HepG2 (cell line): ENCODE measurements around the gene ELP4. TPM values are rescaled to one million over a fixed set of nuclear protein-coding genes. Genes with fewer than 3 reads are reported as not detected.

Source experiments
- ATAC-seq: fragments of 200-7000 bp; cut with Tn5 transposase; 3 replicates; pipeline ENCODE4 v1.9.1; 2020; ENCODE audit warnings: mild to moderate bottlenecking, moderate library complexity
- BruUV-seq: library from RNA; stranded (reverse); fragments of 400-500 nt; replicated peaks from 2 replicates; lab custom pipeline; 2021; lab: Mats Ljungman, UMichigan
- CTCF ChIA-PET: fragments of 300-600 bp; formaldehyde crosslinking; extraction: SDS; loops from one replicate; lab custom pipeline; 2021; ENCODE audit warnings: low total read pairs, inconsistent platforms, low intra/inter-chr PET ratio; lab: Yijun Ruan, JAX
- POLR2A ChIA-PET: fragments of 350-600 bp; sonication (Branson Sonifier 250); formaldehyde crosslinking; loops from one replicate; lab custom pipeline; 2020; ENCODE audit warnings: antibody characterized with exemption, inconsistent platforms; lab: Yijun Ruan, JAX
- DNase-seq: peaks from one replicate; pipeline ENCODE4 v3.0.0-alpha.2; 2015; ENCODE audit warnings: low spot score
- FAIRE-seq: peaks from 3 replicates; lab custom pipeline; 2011; peaks lifted over from hg19 to GRCh38; lab: Jason Lieb, UNC
- H2AFZ ChIP-seq: one replicate; pipeline ENCODE4 v1.6.1; 2011; ENCODE audit warnings: low read length, inconsistent platforms
- H3K27ac ChIP-seq: fragments of 300-600 bp; 3 replicates; pipeline ENCODE4 v1.8.0; 2011; ENCODE audit warnings: mixed run types, mild to moderate bottlenecking, mixed read lengths, low read length, inconsistent platforms; ENCODE audit not compliant: insufficient read depth; ENCODE audit errors: extremely low read length
- H3K27me3 ChIP-seq, 2 experiments: fragments of 200-600 bp in 1 of 2; 2 replicates in 1 of 2; 3 replicates in 1 of 2; pipeline versions ENCODE4 v1.6.0 to v1.8.0; 2011; ENCODE audit warnings: low read length in 2 of 2, mild to moderate bottlenecking in 2 of 2, moderate library complexity in 2 of 2, inconsistent platforms in 1 of 2; ENCODE audit not compliant: insufficient read depth in 2 of 2, control insufficient read depth in 1 of 2
- H3K36me3 ChIP-seq, 2 experiments: fragments of 200-600 bp in 1 of 2; replicated peaks in 1 of 2; 2 replicates in 1 of 2; 3 replicates in 1 of 2; pipeline versions ENCODE4 v1.5.1 to v1.8.0; 2011; ENCODE audit warnings: low read length in 2 of 2, inconsistent platforms in 1 of 2; ENCODE audit not compliant: insufficient read depth in 2 of 2, control insufficient read depth in 1 of 2
- H3K4me1 ChIP-seq: 2 replicates; pipeline ENCODE4 v1.5.1; 2012; ENCODE audit warnings: low read length, inconsistent platforms; ENCODE audit not compliant: insufficient read depth
- H3K4me2 ChIP-seq: 2 replicates; pipeline ENCODE4 v1.6.0; 2011; ENCODE audit warnings: low read depth, low read length, inconsistent platforms
- H3K4me3 ChIP-seq, 3 experiments: fragments of 200-600 bp in 1 of 3; sonication (generic), shearing (Covaris generic) in 1 of 3; replicated peaks in 1 of 3; 2 replicates each; pipeline ENCODE4 v1.5.1; 2011 to 2016; ENCODE audit warnings: low read length in 3 of 3, inconsistent platforms in 2 of 3, low read depth in 2 of 3, mild to moderate bottlenecking in 2 of 3, control low read depth in 1 of 3, mixed read lengths in 1 of 3; ENCODE audit not compliant: insufficient read depth in 1 of 3
- H3K79me2 ChIP-seq: one replicate; pipeline ENCODE4 v1.6.1; 2011; ENCODE audit warnings: low read length, inconsistent platforms; ENCODE audit not compliant: insufficient read depth
- H3K9ac ChIP-seq: 2 replicates; pipeline ENCODE4 v1.6.0; 2011; ENCODE audit warnings: mild to moderate bottlenecking, low read depth, low read length, inconsistent platforms; ENCODE audit not compliant: insufficient read depth
- H3K9me3 ChIP-seq: 2 replicates; pipeline ENCODE4 v1.5.1; 2012; ENCODE audit warnings: mild to moderate bottlenecking, low read length
- H4K20me1 ChIP-seq: 2 replicates; pipeline ENCODE4 v1.6.0; 2011; ENCODE audit warnings: inconsistent platforms, mild to moderate bottlenecking, low read length, moderate library complexity; ENCODE audit not compliant: insufficient read depth
- ARID2 ChIP-seq: sonication (generic); formaldehyde crosslinking; IDR thresholded peaks from 2 replicates; pipeline ENCODE4 v1.8.1; 2022; ENCODE audit warnings: mild to moderate bottlenecking, missing genetic modification reagents, borderline replicate concordance
- ERF ChIP-seq: IDR thresholded peaks from 2 replicates; pipeline ENCODE4 v1.6.1; 2018; ENCODE audit warnings: missing biosample characterization, missing genetic modification reagents
- ETV6 ChIP-seq: sonication (generic); formaldehyde crosslinking; conservative IDR thresholded peaks from 2 replicates; pipeline ENCODE4 v1.4.0; 2020; ENCODE audit warnings: missing genetic modification reagents
- HNRNPK ChIP-seq: fragments of 200-400 bp; formaldehyde crosslinking; IDR thresholded peaks from 2 replicates; pipeline ENCODE4 v1.6.1; 2018; ENCODE audit warnings: low read length, low read depth, moderate library complexity, mild to moderate bottlenecking; ENCODE audit not compliant: poor library complexity, severe bottlenecking
- LCORL ChIP-seq, 2 experiments: fragments of 450-650 bp in 1 of 2; sonication (generic) in 1 of 2; formaldehyde crosslinking in 1 of 2; IDR thresholded peaks; 2 replicates each; pipeline versions ENCODE4 v1.5.0 to v1.6.1; 2017 to 2020; ENCODE audit warnings: antibody characterized with exemption in 1 of 2, missing genetic modification reagents in 1 of 2
- MIER3 ChIP-seq: IDR thresholded peaks from 2 replicates; pipeline ENCODE4 v1.6.1; 2016; ENCODE audit warnings: missing compliant biosample characterization, borderline replicate concordance
- MYNN ChIP-seq: sonication (generic); formaldehyde crosslinking; IDR thresholded peaks from 2 replicates; pipeline ENCODE4 v1.4.0; 2020; ENCODE audit warnings: mild to moderate bottlenecking, low read depth, missing genetic modification reagents
- RAD21 ChIP-seq: fragments of 450-650 bp; formaldehyde crosslinking; IDR thresholded peaks from 2 replicates; pipeline ENCODE4 v1.5.0; 2020; ENCODE audit warnings: mild to moderate bottlenecking
- RBM22 ChIP-seq: fragments of 200-400 bp; formaldehyde crosslinking; optimal IDR thresholded peaks from 2 replicates; pipeline ENCODE3; 2017; ENCODE audit warnings: mild to moderate bottlenecking, low read length, moderate library complexity
- REXO4 ChIP-seq: sonication (generic); formaldehyde crosslinking; IDR thresholded peaks from 2 replicates; pipeline ENCODE4 v1.8.0; 2022; ENCODE audit warnings: missing genetic modification reagents, mild to moderate bottlenecking, borderline replicate concordance
- YEATS2 ChIP-seq: sonication (generic); formaldehyde crosslinking; IDR thresholded peaks from 2 replicates; pipeline ENCODE4 v1.4.0; 2020; ENCODE audit warnings: missing genetic modification reagents, borderline replicate concordance
- ZBTB1 ChIP-seq: sonication (generic); formaldehyde crosslinking; IDR thresholded peaks from 2 replicates; pipeline ENCODE4 v1.4.0; 2020; ENCODE audit warnings: missing genetic modification reagents, borderline replicate concordance
- ZBTB44 ChIP-seq: sonication (generic); formaldehyde crosslinking; IDR thresholded peaks from 2 replicates; pipeline ENCODE4 v1.4.0; 2020; ENCODE audit warnings: missing genetic modification reagents
- ZMAT3 ChIP-seq: sonication (generic); formaldehyde crosslinking; conservative IDR thresholded peaks from 2 replicates; pipeline ENCODE4 v1.7.0; 2021; ENCODE audit warnings: missing genetic modification reagents
- ZNF101 ChIP-seq: sonication (generic); formaldehyde crosslinking; IDR thresholded peaks from 2 replicates; pipeline ENCODE4 v1.4.0; 2020; ENCODE audit warnings: mild to moderate bottlenecking, low read depth, missing genetic modification reagents, borderline replicate concordance
- ZNF460 ChIP-seq: sonication (generic); formaldehyde crosslinking; IDR thresholded peaks from 2 replicates; pipeline ENCODE4 v1.5.1; 2020; ENCODE audit warnings: missing genetic modification reagents, mild to moderate bottlenecking, borderline replicate concordance
- ZNF510 ChIP-seq: sonication (generic); formaldehyde crosslinking; IDR thresholded peaks from 2 replicates; pipeline ENCODE4 v1.4.0; 2020; ENCODE audit warnings: low read depth, mild to moderate bottlenecking, missing genetic modification reagents
- ZNF775 ChIP-seq: sonication (generic); formaldehyde crosslinking; IDR thresholded peaks from 2 replicates; pipeline ENCODE4 v1.4.0; 2020; ENCODE audit warnings: missing genetic modification reagents, mild to moderate bottlenecking, moderate library complexity, borderline replicate concordance
- ZNF776 ChIP-seq: sonication (generic); formaldehyde crosslinking; IDR thresholded peaks from 2 replicates; pipeline ENCODE4 v1.4.0; 2020; ENCODE audit warnings: mild to moderate bottlenecking, missing genetic modification reagents
- WGBS: methylation state at CpG from one replicate; pipeline ENCODE4 v1.1.6; 2017; ENCODE audit warnings: low lambda C conversion rate; 5-methylcytosine and 5-hydroxymethylcytosine counted together
- in situ Hi-C: cut with HindIII; loops from 2 replicates; pipeline ENCODE4 v1.10.0; 2017; ENCODE audit warnings: low pct_unique_long_range_greater_than_20kb; ENCODE audit not compliant: extremely low pct_ligation_motif_present
- intact Hi-C: fragments of 100-400 bp; cut with micrococcal nuclease; formaldehyde crosslinking; loops from one replicate; pipeline ENCODE4 v1.10.0; 2022; ENCODE audit not compliant: unreplicated experiment
- polyA plus RNA-seq, 8 experiments: library from polyadenylated mRNA; depleted of rRNA in 3 of 8; stranded (reverse) in 7 of 8; unstranded in 1 of 8; fragments of >200 nt; fragmentation: Illumina TruSeq in 4 of 8; extraction: Trizol in 4 of 8; gene quantifications; 2 replicates each; pipeline versions ENCODE4 v1.2.1 to v1.2.3, GENCODE V29; 2011 to 2016; ENCODE audit warnings: low read depth in 4 of 8, missing spikeins in 1 of 8, mixed read lengths in 1 of 8; ENCODE audit not compliant: insufficient read depth in 1 of 8
- total RNA-seq, 5 experiments: library from RNA; depleted of rRNA; stranded (reverse); fragments of >200 nt; fragmentation: Illumina TruSeq; extraction: Trizol; gene quantifications; 2 replicates each; pipeline ENCODE4 v1.2.3, GENCODE V29; 2016; ENCODE audit warnings: low read depth in 1 of 5

The ELP4 gene
- total and polyA plus RNA-seq, 2 of the 13 experiments (the other 11 are each of a cell fraction or from before 2014, with no cell fraction given), result 12.8 to 19.1 TPM

- ATAC-seq, result no peak
- CTCF ChIA-PET, result no interaction called here
- FAIRE-seq, result no peak
- TF ChIP-seq ZNF775 (CRISPR knock-in tag) (no peak), ERF (no peak), ZBTB1 (CRISPR knock-in tag) (no peak), ARID2 (CRISPR knock-in tag) (no peak), ETV6 (CRISPR knock-in tag) (no peak), ZNF460 (CRISPR knock-in tag) (no peak), MIER3 (CRISPR knock-in tag) (no peak), MYNN (CRISPR knock-in tag) (no peak), HNRNPK (no peak), LCORL (IDR thresholded peaks at IDR 0.05) (no peak), LCORL (CRISPR knock-in tag; IDR thresholded peaks at IDR 0.05) (no peak), ZNF510 (no peak), ZNF776 (CRISPR knock-in tag) (no peak), REXO4 (CRISPR knock-in tag) (no peak), YEATS2 (CRISPR knock-in tag) (no peak), ZNF101 (CRISPR knock-in tag) (no peak), ZBTB44 (CRISPR knock-in tag) (no peak), ZMAT3 (no peak), RBM22 (no peak), RAD21 (CRISPR knock-in tag) (no peak)
- no TSS peak for BruUV-seq
- no peaks in the 10 kb centered on the region for H3K4me1 ChIP-seq
- no peaks in the 10 kb centered on the region for H3K36me3 ChIP-seq
- no peaks in the 10 kb centered on the region for H3K9me3 ChIP-seq
- intact Hi-C loops, result no loop called here
- DNase-seq, result no peak
- H3K4me2 ChIP-seq, result no peak overlapping the region
- WGBS, result 95% methylated on average over 2 of the region's 2 CpGs
- H4K20me1 ChIP-seq, result no peaks in the 10 kb centered on the region
- POLR2A ChIA-PET, result no interaction called here
- no peak overlapping the region for H2AFZ ChIP-seq
- H3K4me3 ChIP-seq, result no peak overlapping the region
- in situ Hi-C loops, result no loop called here
- H3K9ac ChIP-seq, result no peak overlapping the region
- H3K79me2 ChIP-seq, result no peaks in the 10 kb centered on the region
- H3K27me3 ChIP-seq, result no peaks in the 10 kb centered on the region
- no peak overlapping the region for H3K27ac ChIP-seq
Observed at GRCh38 chr11:31784611-31785010, 275.0 kb downstream of the ELP4 start.
